GM18526 (cell line): ENCODE results near the gene C1QTNF2.

Experiments used
- POLR2A ChIP-seq: IDR thresholded peaks from 3 replicates; pipeline ENCODE4 v1.6.1; 2011; ENCODE audit not compliant: insufficient read length; ENCODE audit errors: extremely low read depth

Gene C1QTNF2

GRCh38 chr5:160380041-160380440, 9.6 kb upstream of the C1QTNF2 start:
- TF ChIP-seq POLR2A = no peak

GRCh38 chr5:160379511-160379910, 9.1 kb upstream of the C1QTNF2 start:
- TF ChIP-seq POLR2A = no peak

GRCh38 chr5:160378330-160378729, 7.9 kb upstream of the C1QTNF2 start:
- no peak for TF ChIP-seq POLR2A

GRCh38 chr5:160377651-160378050, 7.2 kb upstream of the C1QTNF2 start:
- no peak for TF ChIP-seq POLR2A

GRCh38 chr5:160376416-160376815, 6.0 kb upstream of the C1QTNF2 start:
- TF ChIP-seq POLR2A = no peak

GRCh38 chr5:160375701-160376100, 5.3 kb upstream of the C1QTNF2 start:
- TF ChIP-seq POLR2A = no peak

- no peak for TF ChIP-seq POLR2A
Measured at GRCh38 chr5:160375166-160375565, 4.7 kb upstream of the C1QTNF2 start.

GRCh38 chr5:160371294-160371693, 868 bp upstream of the C1QTNF2 start:
- no peak for TF ChIP-seq POLR2A

GRCh38 chr5:160370713-160371034, 248 bp upstream of the C1QTNF2 start:
- TF ChIP-seq POLR2A = no peak

- TF ChIP-seq POLR2A = no peak
Measured at GRCh38 chr5:160367885-160368284, 2.5 kb downstream of the C1QTNF2 start.

- TF ChIP-seq POLR2A = no peak
Measured at GRCh38 chr5:160367261-160367660, 3.2 kb downstream of the C1QTNF2 start.

- no peak for TF ChIP-seq POLR2A
Measured at GRCh38 chr5:160366230-160366629, 4.2 kb downstream of the C1QTNF2 start.

- TF ChIP-seq POLR2A = no peak
Measured at GRCh38 chr5:160363660-160364395, 6.6 kb downstream of the C1QTNF2 start.

- TF ChIP-seq POLR2A = no peak
Measured at GRCh38 chr5:160363211-160363610, 7.2 kb downstream of the C1QTNF2 start.

GRCh38 chr5:160361624-160362228, 8.7 kb downstream of the C1QTNF2 start:
- TF ChIP-seq POLR2A = no peak

GRCh38 chr5:160360310-160360709, 10.1 kb downstream of the C1QTNF2 start:
- no peak for TF ChIP-seq POLR2A

GRCh38 chr5:160359816-160360215, 10.6 kb downstream of the C1QTNF2 start:
- no peak for TF ChIP-seq POLR2A

- no peak for TF ChIP-seq POLR2A
Measured at GRCh38 chr5:160359242-160359641, 11.2 kb downstream of the C1QTNF2 start.
